ENCODE data around the gene MMP24.

MMP24 gene

GRCh38 chr20:35318502-35319157, 92.1 kb downstream of the MMP24 start:
- ATAC-seq (ENCODE audit: low read depth) (peak; percentile 32), DNase-seq (ENCODE audit: low spot score in 2 of 2) (no peak)
- Mint-ChIP-seq H3K27me3 (no peaks in the 10 kb centered on the region), H3K9me3 (no peaks in the 10 kb centered on the region), H3K27ac (no peak overlapping the region), H3K36me3 (peaks cover 13% of the 10 kb centered on the region), H3K4me1 (peaks cover 7% of the 10 kb centered on the region), H3K4me3 (no peak overlapping the region)

GRCh38 chr20:35319192-35319870, 92.8 kb downstream of the MMP24 start:
- Mint-ChIP-seq H3K4me3 (no peak overlapping the region), H3K27ac (no peak overlapping the region), H3K36me3 (peaks cover 11% of the 10 kb centered on the region), H3K4me1 (peaks cover 7% of the 10 kb centered on the region), H3K9me3 (no peaks in the 10 kb centered on the region), H3K27me3 (no peaks in the 10 kb centered on the region)
- DNase-seq (ENCODE audit: low spot score in 2 of 2) (no peak), ATAC-seq (ENCODE audit: low read depth) (no peak)

GRCh38 chr20:35319871-35320197, 93.3 kb downstream of the MMP24 start:
- Mint-ChIP-seq H3K27me3 (no peaks in the 10 kb centered on the region), H3K27ac (no peak overlapping the region), H3K4me3 (no peak overlapping the region), H3K9me3 (no peaks in the 10 kb centered on the region), H3K4me1 (peaks cover 7% of the 10 kb centered on the region), H3K36me3 (peaks cover 9% of the 10 kb centered on the region)
- no peak for DNase-seq (ENCODE audit: low spot score in 2 of 2)
- ATAC-seq (ENCODE audit: low read depth) = no peak

- peaks cover 2% of the 10 kb centered on the region for H3K4me1 Mint-ChIP-seq
- no peak overlapping the region for H3K4me3 Mint-ChIP-seq
- peaks cover 9% of the 10 kb centered on the region for H3K36me3 Mint-ChIP-seq
- no peaks in the 10 kb centered on the region for H3K27me3 Mint-ChIP-seq
- DNase-seq (ENCODE audit: low spot score in 2 of 2) (no peak), ATAC-seq (ENCODE audit: low read depth) (no peak)
- peak overlapping the region; percentile 15 for H3K27ac Mint-ChIP-seq
- no peaks in the 10 kb centered on the region for H3K9me3 Mint-ChIP-seq
Measured at GRCh38 chr20:35320396-35321126, 94.1 kb downstream of the MMP24 start.

- DNase-seq (ENCODE audit: low spot score in 2 of 2) = no peak
- Mint-ChIP-seq H3K4me3 (no peak overlapping the region), H3K27ac (no peak overlapping the region), H3K36me3 (peaks cover 13% of the 10 kb centered on the region), H3K27me3 (no peaks in the 10 kb centered on the region), H3K9me3 (no peaks in the 10 kb centered on the region), H3K4me1 (peaks cover 6% of the 10 kb centered on the region)
- ATAC-seq (ENCODE audit: low read depth) = no peak
Measured at GRCh38 chr20:35325401-35325800, 98.9 kb downstream of the MMP24 start.

- no peak for DNase-seq (ENCODE audit: low spot score in 2 of 2)
- Mint-ChIP-seq H3K36me3 (peaks cover 11% of the 10 kb centered on the region), H3K27me3 (no peaks in the 10 kb centered on the region), H3K9me3 (no peaks in the 10 kb centered on the region), H3K27ac (no peak overlapping the region), H3K4me3 (no peak overlapping the region), H3K4me1 (peaks cover 6% of the 10 kb centered on the region)
- ATAC-seq (ENCODE audit: low read depth) = no peak
Measured at GRCh38 chr20:35326021-35326739, 99.7 kb downstream of the MMP24 start.

Measured in memory B cell (primary cell).